Ovary (tissue), 3 donors: ENCODE measurements around the gene MACROH2A1.

Experiments used
- EP300 ChIP-seq: sonication (generic); formaldehyde crosslinking; IDR thresholded peaks from one replicate; pipeline ENCODE4 v1.6.1; 2017; ENCODE audit warnings: antibody characterized with exemption
- POLR2A ChIP-seq: fragments of 450-650 bp; IDR thresholded peaks from one replicate; pipeline ENCODE4 v1.6.1; 2017; ENCODE audit warnings: antibody characterized with exemption, mild to moderate bottlenecking, moderate library complexity
- TF ChIP-seq, protein P1 (sequence below), 3 donors: fragments of 450-650 bp in 2 of 3; fragments of 200-600 bp in 1 of 3; IDR thresholded peaks; one replicate each; pipeline versions ENCODE4 v1.5.1 to v1.8.0; 2016 to 2022; ENCODE audit warnings: antibody characterized with exemption in 3 of 3, mild to moderate bottlenecking in 1 of 3
- donor health status: DM: no; HTN: no; CAD: no.

- TF ChIP-seq, protein P1, sequence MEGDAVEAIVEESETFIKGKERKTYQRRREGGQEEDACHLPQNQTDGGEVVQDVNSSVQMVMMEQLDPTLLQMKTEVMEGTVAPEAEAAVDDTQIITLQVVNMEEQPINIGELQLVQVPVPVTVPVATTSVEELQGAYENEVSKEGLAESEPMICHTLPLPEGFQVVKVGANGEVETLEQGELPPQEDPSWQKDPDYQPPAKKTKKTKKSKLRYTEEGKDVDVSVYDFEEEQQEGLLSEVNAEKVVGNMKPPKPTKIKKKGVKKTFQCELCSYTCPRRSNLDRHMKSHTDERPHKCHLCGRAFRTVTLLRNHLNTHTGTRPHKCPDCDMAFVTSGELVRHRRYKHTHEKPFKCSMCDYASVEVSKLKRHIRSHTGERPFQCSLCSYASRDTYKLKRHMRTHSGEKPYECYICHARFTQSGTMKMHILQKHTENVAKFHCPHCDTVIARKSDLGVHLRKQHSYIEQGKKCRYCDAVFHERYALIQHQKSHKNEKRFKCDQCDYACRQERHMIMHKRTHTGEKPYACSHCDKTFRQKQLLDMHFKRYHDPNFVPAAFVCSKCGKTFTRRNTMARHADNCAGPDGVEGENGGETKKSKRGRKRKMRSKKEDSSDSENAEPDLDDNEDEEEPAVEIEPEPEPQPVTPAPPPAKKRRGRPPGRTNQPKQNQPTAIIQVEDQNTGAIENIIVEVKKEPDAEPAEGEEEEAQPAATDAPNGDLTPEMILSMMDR (IDR thresholded peaks at IDR 0.05) = no peak
- TF ChIP-seq EP300 (no peak), POLR2A (no peak)
Measured at GRCh38 chr5:135382981-135383380, 16.1 kb downstream of the MACROH2A1 start.
